Mesenteric fat pad (tissue), 1 donor: ENCODE measurements around the gene POU2F2. TPM values are rescaled to one million over a fixed set of nuclear protein-coding genes. Genes with fewer than 3 reads are reported as not detected.

Experiments
- DNase-seq: peaks from one replicate; pipeline ENCODE4 v3.0.0-alpha.2; 2020; ENCODE audit warnings: low spot score
- long read RNA-seq: library from polyadenylated mRNA; unstranded; transcript quantifications from one replicate; pipeline ENCODE4 v2.0.0, GENCODE V29; 2020
- total RNA-seq: library from RNA; stranded (reverse); fragmentation: NEBNext Ultra II Directional; extraction: Animal tissue kit (Norgen Biotek cat#: 25700); gene quantifications from one replicate; pipeline ENCODE4 v1.2.1, GENCODE V29; 2021
- donor health status: DM: yes; HTN: yes; CAD: no.

The POU2F2 gene
- total RNA-seq: 2.7 TPM
- long read RNA-seq, partial matches to known transcripts: 3 of 7 reads
- long read RNA-seq, other reads (novel, unspliced or antisense): 3 of 7 reads

- no peak for DNase-seq
These were observed at the start of gene POU2F2 for GRCh38 chr19:42132030-42132628. Gene POU2F2 (minus strand): TSS chr19:42132446. CDS start chr19:42132411, 35 bp downstream.

- no peak for DNase-seq
These were observed 46.8 kb upstream of the POU2F2 start for GRCh38 chr19:42178791-42179674.

- DNase-seq: no peak
These were observed 45.4 kb upstream of the POU2F2 start for GRCh38 chr19:42177686-42178019.

GRCh38 chr19:42176990-42177685 lies 44.9 kb upstream of the POU2F2 start:
- peak; percentile 92 for DNase-seq

- no peak for DNase-seq
These were observed 44.4 kb upstream of the POU2F2 start for GRCh38 chr19:42176649-42176989.

GRCh38 chr19:42175952-42176648 lies 43.9 kb upstream of the POU2F2 start:
- DNase-seq: no peak

GRCh38 chr19:42174958-42175734 lies 42.9 kb upstream of the POU2F2 start:
- no peak for DNase-seq

GRCh38 chr19:42174188-42174587 lies 41.9 kb upstream of the POU2F2 start:
- no peak for DNase-seq

- DNase-seq: no peak
These were observed 41.4 kb upstream of the POU2F2 start for GRCh38 chr19:42173695-42174094.

GRCh38 chr19:42172261-42172660 lies 40.0 kb upstream of the POU2F2 start:
- no peak for DNase-seq

- DNase-seq: no peak
These were observed 38.5 kb upstream of the POU2F2 start for GRCh38 chr19:42170715-42171114.

GRCh38 chr19:42169486-42170413 lies 37.5 kb upstream of the POU2F2 start:
- no peak for DNase-seq

GRCh38 chr19:42168206-42168605 lies 36.0 kb upstream of the POU2F2 start:
- DNase-seq: no peak

- DNase-seq: no peak
These were observed 34.1 kb upstream of the POU2F2 start for GRCh38 chr19:42166316-42166715.

- no peak for DNase-seq
These were observed 32.9 kb upstream of the POU2F2 start for GRCh38 chr19:42165146-42165545.

GRCh38 chr19:42161616-42162263 lies 29.5 kb upstream of the POU2F2 start:
- DNase-seq: no peak

- no peak for DNase-seq
These were observed 27.7 kb upstream of the POU2F2 start for GRCh38 chr19:42159942-42160341.

- DNase-seq: no peak
These were observed 26.7 kb upstream of the POU2F2 start for GRCh38 chr19:42158926-42159325.

- no peak for DNase-seq
These were observed 24.3 kb upstream of the POU2F2 start for GRCh38 chr19:42156571-42156970.
